WTC11 (cell line): Measurements from ENCODE around the gene REPS2. TPM values are rescaled to one million over a fixed set of nuclear protein-coding genes. Genes with fewer than 3 reads are reported as not detected.

Experiments
- ATAC-seq: fragments of 200-7000 bp; cut with Tn5 transposase; 2 replicates; pipeline ENCODE4 v1.10.0; 2021; ENCODE audit warnings: mild to moderate bottlenecking, moderate library complexity
- CTCF ChIA-PET: fragments of 300-600 bp; sonication (Branson Sonifier 250); formaldehyde crosslinking; loops from one replicate; lab custom pipeline; 2021; ENCODE audit warnings: antibody characterized with exemption; lab: Charles Lee
- POLR2A ChIA-PET: fragments of 350-600 bp; sonication (Branson Sonifier 250); formaldehyde crosslinking; loops from one replicate; lab custom pipeline; 2021; ENCODE audit warnings: antibody characterized with exemption; lab: Charles Lee
- DNase-seq: peaks from one replicate; pipeline ENCODE4 v3.0.0; 2021; ENCODE audit warnings: low spot score
- H3K27ac Mint-ChIP-seq: 2 replicates; pipeline ENCODE4 v1.8.0; 2021; ENCODE audit warnings: mixed read lengths
- H3K27me3 Mint-ChIP-seq: 2 replicates; pipeline ENCODE4 v1.8.0; 2021; ENCODE audit warnings: low read depth, mild to moderate bottlenecking, moderate library complexity, mixed read lengths
- H3K36me3 Mint-ChIP-seq: 2 replicates; pipeline ENCODE4 v1.8.0; 2021; ENCODE audit warnings: mixed read lengths
- H3K4me1 Mint-ChIP-seq: 2 replicates; pipeline ENCODE4 v1.8.0; 2022; ENCODE audit warnings: mixed read lengths
- H3K4me3 Mint-ChIP-seq: 2 replicates; pipeline ENCODE4 v1.8.0; 2021; ENCODE audit warnings: mild to moderate bottlenecking, moderate library complexity, mixed read lengths
- H3K9me3 Mint-ChIP-seq: 2 replicates; pipeline ENCODE4 v1.8.0; 2021; ENCODE audit warnings: mixed read lengths
- ETV6 ChIP-seq: sonication (generic); formaldehyde crosslinking; IDR thresholded peaks from 2 replicates; pipeline ENCODE4 v1.8.1; 2022; ENCODE audit warnings: mild to moderate bottlenecking, missing genetic modification reagents
- FOXK1 ChIP-seq: sonication (generic); formaldehyde crosslinking; IDR thresholded peaks from 2 replicates; pipeline ENCODE4 v1.8.0; 2022; ENCODE audit warnings: mild to moderate bottlenecking, moderate library complexity, missing genetic modification reagents
- NFYB ChIP-seq: sonication (generic); formaldehyde crosslinking; conservative IDR thresholded peaks from 2 replicates; pipeline ENCODE4 v1.8.0; 2022; ENCODE audit warnings: low read depth, missing genetic modification reagents
- OVOL2 ChIP-seq: fragments of 250-450 bp; sonication (Bioruptor Pico); IDR thresholded peaks from 2 replicates; pipeline ENCODE4 v1.9.0; 2021; ENCODE audit warnings: mild to moderate bottlenecking, borderline replicate concordance
- RORB ChIP-seq: fragments of 250-450 bp; sonication (Bioruptor Pico); IDR thresholded peaks from 2 replicates; pipeline ENCODE4 v1.9.0; 2021; ENCODE audit warnings: mild to moderate bottlenecking
- ZNF121 ChIP-seq: sonication (generic); formaldehyde crosslinking; IDR thresholded peaks from 2 replicates; pipeline ENCODE4 v1.8.0; 2023; ENCODE audit warnings: missing genetic modification reagents
- ZNF219 ChIP-seq: sonication (generic); formaldehyde crosslinking; IDR thresholded peaks from 2 replicates; pipeline ENCODE4 v1.8.0; 2023; ENCODE audit warnings: missing genetic modification reagents, mild to moderate bottlenecking, borderline replicate concordance
- ZNF671 ChIP-seq: fragments of 250-450 bp; sonication (Bioruptor Pico); IDR thresholded peaks from 2 replicates; pipeline ENCODE4 v1.8.0; 2021; ENCODE audit warnings: mild to moderate bottlenecking
- total RNA-seq: library from RNA; stranded (reverse); gene quantifications from 3 replicates; pipeline ENCODE4 v1.2.3, GENCODE V29; 2021
- TF ChIP-seq, protein P1 (sequence below): sonication (generic); formaldehyde crosslinking; IDR thresholded peaks from 2 replicates; pipeline ENCODE4 v1.8.0; 2022; ENCODE audit warnings: mild to moderate bottlenecking, missing genetic modification reagents
- TF ChIP-seq, protein P2 (sequence below): sonication (generic); formaldehyde crosslinking; conservative IDR thresholded peaks from 2 replicates; pipeline ENCODE4 v1.8.1; 2023; ENCODE audit warnings: mild to moderate bottlenecking, low read depth, missing genetic modification reagents, moderate library complexity
- TF ChIP-seq, protein P3 (sequence below): fragments of 200-600 bp; IDR thresholded peaks from 2 replicates; pipeline ENCODE4 v1.8.0; 2022; ENCODE audit warnings: antibody characterized with exemption
- TF ChIP-seq, protein P4 (sequence below): fragments of 250-450 bp; sonication (Bioruptor Pico); IDR thresholded peaks from 2 replicates; pipeline ENCODE4 v1.9.0; 2021; ENCODE audit warnings: moderate library complexity, mild to moderate bottlenecking, inconsistent platforms, borderline replicate concordance
- TF ChIP-seq, protein P5 (sequence below): sonication (generic); formaldehyde crosslinking; conservative IDR thresholded peaks from 2 replicates; pipeline ENCODE4 v1.8.1; 2022; ENCODE audit warnings: mild to moderate bottlenecking, missing genetic modification reagents
- TF ChIP-seq, protein P6 (sequence below): sonication (generic); formaldehyde crosslinking; IDR thresholded peaks from 2 replicates; pipeline ENCODE4 v1.8.0; 2022; ENCODE audit warnings: mild to moderate bottlenecking, missing genetic modification reagents
- TF ChIP-seq, protein P7 (sequence below): fragments of 250-450 bp; sonication (Bioruptor Pico); IDR thresholded peaks from 2 replicates; pipeline ENCODE4 v1.9.0; 2021; ENCODE audit warnings: mild to moderate bottlenecking, borderline replicate concordance
- TF ChIP-seq, protein P8 (sequence below): sonication (generic); formaldehyde crosslinking; IDR thresholded peaks from 2 replicates; pipeline ENCODE4 v1.8.0; 2023; ENCODE audit warnings: missing genetic modification reagents, mild to moderate bottlenecking, borderline replicate concordance

The REPS2 gene
- total RNA-seq, 1 experiment from 2014 or later = 2.2 TPM

DNA sequence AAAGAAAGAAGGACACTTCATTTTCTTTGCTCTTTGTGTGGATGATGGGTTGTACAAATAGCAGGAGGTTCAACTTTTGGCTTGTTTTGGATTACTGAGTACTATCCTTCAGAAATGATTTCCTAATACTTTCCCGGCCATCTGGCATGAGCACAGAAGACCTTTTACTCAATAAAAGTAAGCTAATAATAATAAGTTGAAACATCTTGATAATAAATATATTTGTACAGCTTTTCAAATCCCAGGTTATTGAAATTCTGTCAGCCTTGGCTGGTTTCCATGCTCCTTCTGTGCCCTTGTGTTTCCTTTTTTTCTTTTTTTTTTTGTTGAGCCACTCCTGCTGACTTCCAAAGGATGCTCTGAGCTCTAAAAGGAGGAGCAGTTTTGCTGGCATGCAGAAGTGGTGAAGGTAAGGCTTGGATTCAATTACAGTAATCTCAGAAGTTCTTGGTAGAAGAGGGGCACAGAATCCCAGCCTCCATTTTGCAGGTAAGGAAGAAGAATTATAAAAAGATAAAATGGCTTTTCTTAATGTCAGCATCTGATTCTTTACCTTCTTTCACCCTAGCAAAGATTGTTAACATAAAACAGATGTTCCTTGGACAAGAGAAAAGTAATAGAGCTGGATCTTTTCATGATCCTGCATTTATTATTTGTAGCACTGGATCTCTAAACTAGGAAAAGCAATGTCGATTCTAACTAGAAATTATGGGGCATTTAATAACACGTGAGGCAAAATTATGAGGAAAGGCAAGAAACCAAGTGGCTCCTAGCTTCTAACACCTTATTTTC lies 31.9 kb downstream of the REPS2 start:
- Mint-ChIP-seq H3K9me3 (peaks cover 7% of the 10 kb centered on the region; the same call in 1 of the 2 replicates), H3K4me3 (no peak overlapping the region)
- CTCF ChIA-PET = interaction anchor here (1.9 kb wide), 1 partner anchor 15 kb away, joined by 5 read pairs; no protein-coding TSS in a partner anchor
- TF ChIP-seq, protein P1, sequence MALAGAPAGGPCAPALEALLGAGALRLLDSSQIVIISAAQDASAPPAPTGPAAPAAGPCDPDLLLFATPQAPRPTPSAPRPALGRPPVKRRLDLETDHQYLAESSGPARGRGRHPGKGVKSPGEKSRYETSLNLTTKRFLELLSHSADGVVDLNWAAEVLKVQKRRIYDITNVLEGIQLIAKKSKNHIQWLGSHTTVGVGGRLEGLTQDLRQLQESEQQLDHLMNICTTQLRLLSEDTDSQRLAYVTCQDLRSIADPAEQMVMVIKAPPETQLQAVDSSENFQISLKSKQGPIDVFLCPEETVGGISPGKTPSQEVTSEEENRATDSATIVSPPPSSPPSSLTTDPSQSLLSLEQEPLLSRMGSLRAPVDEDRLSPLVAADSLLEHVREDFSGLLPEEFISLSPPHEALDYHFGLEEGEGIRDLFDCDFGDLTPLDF (CRISPR knock-in tag) = no peak
- TF ChIP-seq, all 79 proteins: peak for 0
- DNase-seq (no peak), ATAC-seq (no peak)
- Mint-ChIP-seq H3K27ac (no peak overlapping the region), H3K36me3 (no peaks in the 10 kb centered on the region), H3K4me1 (no peaks in the 10 kb centered on the region), H3K27me3 (no peaks in the 10 kb centered on the region)
- POLR2A ChIA-PET = no interaction called here

DNA sequence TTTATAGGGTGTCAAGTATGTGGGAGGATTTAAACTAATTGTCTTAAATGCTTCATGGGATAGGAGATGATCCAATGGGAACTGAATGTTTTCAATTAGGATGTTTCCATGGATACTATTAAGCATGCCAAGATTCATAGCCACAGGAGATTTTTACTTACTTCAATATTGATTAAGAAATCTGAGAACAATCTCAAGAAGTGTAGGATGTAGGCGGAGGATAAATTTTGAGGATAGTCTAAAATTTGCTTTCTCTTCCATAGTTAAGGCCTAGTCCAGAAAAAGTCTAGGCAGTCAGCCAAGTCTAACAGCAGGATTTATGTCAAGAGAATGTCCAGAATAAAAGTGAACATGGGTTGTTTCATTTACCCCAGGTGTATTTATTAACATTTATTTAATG lies 32.8 kb downstream of the REPS2 start:
- Mint-ChIP-seq H3K4me3 (no peak overlapping the region), H3K4me1 (no peaks in the 10 kb centered on the region), H3K36me3 (no peaks in the 10 kb centered on the region), H3K27ac (no peak overlapping the region), H3K27me3 (no peaks in the 10 kb centered on the region), H3K9me3 (peaks cover 7% of the 10 kb centered on the region; the same call in 1 of the 2 replicates)
- DNase-seq (no peak), ATAC-seq (no peak)
- CTCF ChIA-PET = interaction anchor here (1.9 kb wide), 1 partner anchor 14 kb away, joined by 5 read pairs; no protein-coding TSS in a partner anchor
- POLR2A ChIA-PET = no interaction called here
- TF ChIP-seq, protein P2, sequence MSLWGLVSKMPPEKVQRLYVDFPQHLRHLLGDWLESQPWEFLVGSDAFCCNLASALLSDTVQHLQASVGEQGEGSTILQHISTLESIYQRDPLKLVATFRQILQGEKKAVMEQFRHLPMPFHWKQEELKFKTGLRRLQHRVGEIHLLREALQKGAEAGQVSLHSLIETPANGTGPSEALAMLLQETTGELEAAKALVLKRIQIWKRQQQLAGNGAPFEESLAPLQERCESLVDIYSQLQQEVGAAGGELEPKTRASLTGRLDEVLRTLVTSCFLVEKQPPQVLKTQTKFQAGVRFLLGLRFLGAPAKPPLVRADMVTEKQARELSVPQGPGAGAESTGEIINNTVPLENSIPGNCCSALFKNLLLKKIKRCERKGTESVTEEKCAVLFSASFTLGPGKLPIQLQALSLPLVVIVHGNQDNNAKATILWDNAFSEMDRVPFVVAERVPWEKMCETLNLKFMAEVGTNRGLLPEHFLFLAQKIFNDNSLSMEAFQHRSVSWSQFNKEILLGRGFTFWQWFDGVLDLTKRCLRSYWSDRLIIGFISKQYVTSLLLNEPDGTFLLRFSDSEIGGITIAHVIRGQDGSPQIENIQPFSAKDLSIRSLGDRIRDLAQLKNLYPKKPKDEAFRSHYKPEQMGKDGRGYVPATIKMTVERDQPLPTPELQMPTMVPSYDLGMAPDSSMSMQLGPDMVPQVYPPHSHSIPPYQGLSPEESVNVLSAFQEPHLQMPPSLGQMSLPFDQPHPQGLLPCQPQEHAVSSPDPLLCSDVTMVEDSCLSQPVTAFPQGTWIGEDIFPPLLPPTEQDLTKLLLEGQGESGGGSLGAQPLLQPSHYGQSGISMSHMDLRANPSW (CRISPR knock-in tag) = no peak
- TF ChIP-seq, protein P3, sequence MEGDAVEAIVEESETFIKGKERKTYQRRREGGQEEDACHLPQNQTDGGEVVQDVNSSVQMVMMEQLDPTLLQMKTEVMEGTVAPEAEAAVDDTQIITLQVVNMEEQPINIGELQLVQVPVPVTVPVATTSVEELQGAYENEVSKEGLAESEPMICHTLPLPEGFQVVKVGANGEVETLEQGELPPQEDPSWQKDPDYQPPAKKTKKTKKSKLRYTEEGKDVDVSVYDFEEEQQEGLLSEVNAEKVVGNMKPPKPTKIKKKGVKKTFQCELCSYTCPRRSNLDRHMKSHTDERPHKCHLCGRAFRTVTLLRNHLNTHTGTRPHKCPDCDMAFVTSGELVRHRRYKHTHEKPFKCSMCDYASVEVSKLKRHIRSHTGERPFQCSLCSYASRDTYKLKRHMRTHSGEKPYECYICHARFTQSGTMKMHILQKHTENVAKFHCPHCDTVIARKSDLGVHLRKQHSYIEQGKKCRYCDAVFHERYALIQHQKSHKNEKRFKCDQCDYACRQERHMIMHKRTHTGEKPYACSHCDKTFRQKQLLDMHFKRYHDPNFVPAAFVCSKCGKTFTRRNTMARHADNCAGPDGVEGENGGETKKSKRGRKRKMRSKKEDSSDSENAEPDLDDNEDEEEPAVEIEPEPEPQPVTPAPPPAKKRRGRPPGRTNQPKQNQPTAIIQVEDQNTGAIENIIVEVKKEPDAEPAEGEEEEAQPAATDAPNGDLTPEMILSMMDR = no peak
- TF ChIP-seq, protein P4, sequence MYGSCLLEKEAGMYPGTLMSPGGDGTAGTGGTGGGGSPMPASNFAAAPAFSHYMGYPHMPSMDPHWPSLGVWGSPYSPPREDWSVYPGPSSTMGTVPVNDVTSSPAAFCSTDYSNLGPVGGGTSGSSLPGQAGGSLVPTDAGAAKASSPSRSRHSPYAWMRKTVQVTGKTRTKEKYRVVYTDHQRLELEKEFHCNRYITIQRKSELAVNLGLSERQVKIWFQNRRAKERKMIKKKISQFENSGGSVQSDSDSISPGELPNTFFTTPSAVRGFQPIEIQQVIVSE = no peak
- TF ChIP-seq ZNF121 (no peak), FOXK1 (CRISPR knock-in tag) (no peak), NFYB (CRISPR knock-in tag) (no peak), ZNF671 (CRISPR knock-in tag) (no peak), OVOL2 (CRISPR knock-in tag) (no peak), ETV6 (CRISPR knock-in tag) (no peak), RORB (CRISPR knock-in tag) (no peak), ZNF219 (no peak)
- TF ChIP-seq, protein P5, sequence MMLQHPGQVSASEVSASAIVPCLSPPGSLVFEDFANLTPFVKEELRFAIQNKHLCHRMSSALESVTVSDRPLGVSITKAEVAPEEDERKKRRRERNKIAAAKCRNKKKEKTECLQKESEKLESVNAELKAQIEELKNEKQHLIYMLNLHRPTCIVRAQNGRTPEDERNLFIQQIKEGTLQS (CRISPR knock-in tag) = no peak
- TF ChIP-seq, protein P6, sequence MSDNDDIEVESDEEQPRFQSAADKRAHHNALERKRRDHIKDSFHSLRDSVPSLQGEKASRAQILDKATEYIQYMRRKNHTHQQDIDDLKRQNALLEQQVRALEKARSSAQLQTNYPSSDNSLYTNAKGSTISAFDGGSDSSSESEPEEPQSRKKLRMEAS (CRISPR knock-in tag) = no peak
- TF ChIP-seq, protein P7, sequence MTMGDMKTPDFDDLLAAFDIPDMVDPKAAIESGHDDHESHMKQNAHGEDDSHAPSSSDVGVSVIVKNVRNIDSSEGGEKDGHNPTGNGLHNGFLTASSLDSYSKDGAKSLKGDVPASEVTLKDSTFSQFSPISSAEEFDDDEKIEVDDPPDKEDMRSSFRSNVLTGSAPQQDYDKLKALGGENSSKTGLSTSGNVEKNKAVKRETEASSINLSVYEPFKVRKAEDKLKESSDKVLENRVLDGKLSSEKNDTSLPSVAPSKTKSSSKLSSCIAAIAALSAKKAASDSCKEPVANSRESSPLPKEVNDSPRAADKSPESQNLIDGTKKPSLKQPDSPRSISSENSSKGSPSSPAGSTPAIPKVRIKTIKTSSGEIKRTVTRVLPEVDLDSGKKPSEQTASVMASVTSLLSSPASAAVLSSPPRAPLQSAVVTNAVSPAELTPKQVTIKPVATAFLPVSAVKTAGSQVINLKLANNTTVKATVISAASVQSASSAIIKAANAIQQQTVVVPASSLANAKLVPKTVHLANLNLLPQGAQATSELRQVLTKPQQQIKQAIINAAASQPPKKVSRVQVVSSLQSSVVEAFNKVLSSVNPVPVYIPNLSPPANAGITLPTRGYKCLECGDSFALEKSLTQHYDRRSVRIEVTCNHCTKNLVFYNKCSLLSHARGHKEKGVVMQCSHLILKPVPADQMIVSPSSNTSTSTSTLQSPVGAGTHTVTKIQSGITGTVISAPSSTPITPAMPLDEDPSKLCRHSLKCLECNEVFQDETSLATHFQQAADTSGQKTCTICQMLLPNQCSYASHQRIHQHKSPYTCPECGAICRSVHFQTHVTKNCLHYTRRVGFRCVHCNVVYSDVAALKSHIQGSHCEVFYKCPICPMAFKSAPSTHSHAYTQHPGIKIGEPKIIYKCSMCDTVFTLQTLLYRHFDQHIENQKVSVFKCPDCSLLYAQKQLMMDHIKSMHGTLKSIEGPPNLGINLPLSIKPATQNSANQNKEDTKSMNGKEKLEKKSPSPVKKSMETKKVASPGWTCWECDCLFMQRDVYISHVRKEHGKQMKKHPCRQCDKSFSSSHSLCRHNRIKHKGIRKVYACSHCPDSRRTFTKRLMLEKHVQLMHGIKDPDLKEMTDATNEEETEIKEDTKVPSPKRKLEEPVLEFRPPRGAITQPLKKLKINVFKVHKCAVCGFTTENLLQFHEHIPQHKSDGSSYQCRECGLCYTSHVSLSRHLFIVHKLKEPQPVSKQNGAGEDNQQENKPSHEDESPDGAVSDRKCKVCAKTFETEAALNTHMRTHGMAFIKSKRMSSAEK (CRISPR knock-in tag) = no peak
- TF ChIP-seq, protein P8, sequence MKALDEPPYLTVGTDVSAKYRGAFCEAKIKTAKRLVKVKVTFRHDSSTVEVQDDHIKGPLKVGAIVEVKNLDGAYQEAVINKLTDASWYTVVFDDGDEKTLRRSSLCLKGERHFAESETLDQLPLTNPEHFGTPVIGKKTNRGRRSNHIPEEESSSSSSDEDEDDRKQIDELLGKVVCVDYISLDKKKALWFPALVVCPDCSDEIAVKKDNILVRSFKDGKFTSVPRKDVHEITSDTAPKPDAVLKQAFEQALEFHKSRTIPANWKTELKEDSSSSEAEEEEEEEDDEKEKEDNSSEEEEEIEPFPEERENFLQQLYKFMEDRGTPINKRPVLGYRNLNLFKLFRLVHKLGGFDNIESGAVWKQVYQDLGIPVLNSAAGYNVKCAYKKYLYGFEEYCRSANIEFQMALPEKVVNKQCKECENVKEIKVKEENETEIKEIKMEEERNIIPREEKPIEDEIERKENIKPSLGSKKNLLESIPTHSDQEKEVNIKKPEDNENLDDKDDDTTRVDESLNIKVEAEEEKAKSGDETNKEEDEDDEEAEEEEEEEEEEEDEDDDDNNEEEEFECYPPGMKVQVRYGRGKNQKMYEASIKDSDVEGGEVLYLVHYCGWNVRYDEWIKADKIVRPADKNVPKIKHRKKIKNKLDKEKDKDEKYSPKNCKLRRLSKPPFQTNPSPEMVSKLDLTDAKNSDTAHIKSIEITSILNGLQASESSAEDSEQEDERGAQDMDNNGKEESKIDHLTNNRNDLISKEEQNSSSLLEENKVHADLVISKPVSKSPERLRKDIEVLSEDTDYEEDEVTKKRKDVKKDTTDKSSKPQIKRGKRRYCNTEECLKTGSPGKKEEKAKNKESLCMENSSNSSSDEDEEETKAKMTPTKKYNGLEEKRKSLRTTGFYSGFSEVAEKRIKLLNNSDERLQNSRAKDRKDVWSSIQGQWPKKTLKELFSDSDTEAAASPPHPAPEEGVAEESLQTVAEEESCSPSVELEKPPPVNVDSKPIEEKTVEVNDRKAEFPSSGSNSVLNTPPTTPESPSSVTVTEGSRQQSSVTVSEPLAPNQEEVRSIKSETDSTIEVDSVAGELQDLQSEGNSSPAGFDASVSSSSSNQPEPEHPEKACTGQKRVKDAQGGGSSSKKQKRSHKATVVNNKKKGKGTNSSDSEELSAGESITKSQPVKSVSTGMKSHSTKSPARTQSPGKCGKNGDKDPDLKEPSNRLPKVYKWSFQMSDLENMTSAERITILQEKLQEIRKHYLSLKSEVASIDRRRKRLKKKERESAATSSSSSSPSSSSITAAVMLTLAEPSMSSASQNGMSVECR (CRISPR knock-in tag) = no peak
